Astrocyte (in vitro differentiated cells and primary cell): ENCODE results near the gene LRRC37B. TPM values are rescaled to one million over a fixed set of nuclear protein-coding genes. Genes with fewer than 3 reads are reported as not detected.
A peak's percentile ranks its signal among the peaks of the same experiment; 100 is the strongest.
"Not testable (repeated sequence)": the region's sequence is repeated elsewhere in the genome, so short reads cannot be mapped to it uniquely, and the experiment has no call there.

ENCODE experiments used
- DNase-seq: peaks from one replicate; pipeline ENCODE4 v3.0.0-alpha.2; 2010; ENCODE audit warnings: low read depth
- FAIRE-seq: peaks from 2 replicates; lab custom pipeline; 2011; peaks lifted over from hg19 to GRCh38; lab: Jason Lieb, UNC
- H2AFZ ChIP-seq: 2 replicates; pipeline ENCODE4 v1.6.0; 2012; ENCODE audit warnings: low read depth, low read length, inconsistent platforms
- H3K27ac ChIP-seq: 2 replicates; pipeline ENCODE4 v1.5.1; 2011; ENCODE audit warnings: low read depth, low read length, inconsistent platforms
- H3K27me3 ChIP-seq: 2 replicates; pipeline ENCODE4 v1.6.0; 2011; ENCODE audit warnings: low read length, inconsistent platforms; ENCODE audit not compliant: insufficient read depth
- H3K36me3 ChIP-seq: 2 replicates; pipeline ENCODE4 v1.5.1; 2011; ENCODE audit warnings: low read length, inconsistent platforms; ENCODE audit not compliant: insufficient read depth
- H3K4me1 ChIP-seq: 2 replicates; pipeline ENCODE4 v1.5.1; 2011; ENCODE audit warnings: low read length, inconsistent platforms; ENCODE audit not compliant: insufficient read depth
- H3K4me2 ChIP-seq: 2 replicates; pipeline ENCODE4 v1.6.0; 2012; ENCODE audit warnings: low read length, inconsistent platforms
- H3K4me3 ChIP-seq: 2 replicates; pipeline ENCODE4 v1.5.1; 2011; ENCODE audit warnings: low read depth, mild to moderate bottlenecking, low read length, inconsistent platforms; ENCODE audit not compliant: insufficient read depth
- H3K79me2 ChIP-seq: 2 replicates; pipeline ENCODE4 v1.6.0; 2012; ENCODE audit warnings: mild to moderate bottlenecking, low read length, inconsistent platforms; ENCODE audit not compliant: insufficient read depth
- H3K9ac ChIP-seq: 2 replicates; pipeline ENCODE4 v1.6.0; 2012; ENCODE audit warnings: mild to moderate bottlenecking, low read length, inconsistent platforms
- H3K9me3 ChIP-seq: 2 replicates; pipeline ENCODE4 v1.5.1; 2012; ENCODE audit warnings: low read depth, mild to moderate bottlenecking, low read length, inconsistent platforms; ENCODE audit not compliant: insufficient read depth
- H4K20me1 ChIP-seq: 2 replicates; pipeline ENCODE4 v1.6.0; 2012; ENCODE audit warnings: low read length, inconsistent platforms; ENCODE audit not compliant: insufficient read depth
- H3K27ac Mint-ChIP-seq: one replicate; pipeline ENCODE4 v1.8.0; 2021; ENCODE audit warnings: mild to moderate bottlenecking, mixed read lengths; ENCODE audit not compliant: unreplicated experiment
- H3K27me3 Mint-ChIP-seq: one replicate; pipeline ENCODE4 v1.8.0; 2021; ENCODE audit warnings: low read depth, mixed read lengths; ENCODE audit not compliant: unreplicated experiment
- H3K36me3 Mint-ChIP-seq: one replicate; pipeline ENCODE4 v1.8.0; 2021; ENCODE audit warnings: low read depth, mixed read lengths; ENCODE audit not compliant: unreplicated experiment
- H3K4me1 Mint-ChIP-seq: one replicate; pipeline ENCODE4 v1.8.0; 2021; ENCODE audit warnings: low read depth, mixed read lengths; ENCODE audit not compliant: unreplicated experiment
- H3K4me3 Mint-ChIP-seq: one replicate; pipeline ENCODE4 v1.8.0; 2021; ENCODE audit warnings: mild to moderate bottlenecking, moderate library complexity, mixed read lengths; ENCODE audit not compliant: unreplicated experiment
- H3K9me3 Mint-ChIP-seq: one replicate; pipeline ENCODE4 v1.8.0; 2021; ENCODE audit warnings: mild to moderate bottlenecking, mixed read lengths; ENCODE audit not compliant: unreplicated experiment
- total RNA-seq: library from RNA; stranded (reverse); gene quantifications from 2 replicates; pipeline ENCODE4 v1.2.1, GENCODE V29; 2021

LRRC37B gene
- total RNA-seq, 1 donor from 2014 or later = 10.3 TPM

- DNase-seq, H2AFZ ChIP-seq, H3K4me3 Mint-ChIP-seq: not testable (repeated sequence)
Measured at GRCh38 chr17:32060695-32061094, 53.5 kb downstream of the LRRC37B start.

GRCh38 chr17:32061840-32062239, 54.7 kb downstream of the LRRC37B start:
- not testable (repeated sequence) for FAIRE-seq, H3K27me3 ChIP-seq, H3K36me3 Mint-ChIP-seq, DNase-seq, H3K9ac ChIP-seq, H3K27me3 Mint-ChIP-seq, H3K4me1 Mint-ChIP-seq, H3K9me3 Mint-ChIP-seq, H3K79me2 ChIP-seq, H3K27ac Mint-ChIP-seq, H4K20me1 ChIP-seq, H2AFZ ChIP-seq, H3K36me3 ChIP-seq, H3K4me3 ChIP-seq, H3K27ac ChIP-seq, H3K4me3 Mint-ChIP-seq, H3K4me1 ChIP-seq, H3K4me2 ChIP-seq, H3K9me3 ChIP-seq

More at GRCh38 chr17:32060695-32061094, 53.5 kb downstream of the LRRC37B start:
- H3K36me3 Mint-ChIP-seq, H3K9me3 Mint-ChIP-seq, H3K4me1 Mint-ChIP-seq, H3K27me3 ChIP-seq, FAIRE-seq, H3K9ac ChIP-seq, H3K9me3 ChIP-seq, H3K4me3 ChIP-seq, H3K4me2 ChIP-seq, H3K4me1 ChIP-seq, H3K27me3 Mint-ChIP-seq, H4K20me1 ChIP-seq, H3K27ac ChIP-seq, H3K79me2 ChIP-seq, H3K27ac Mint-ChIP-seq, H3K36me3 ChIP-seq: not testable (repeated sequence)

- not testable (repeated sequence) for H4K20me1 ChIP-seq, DNase-seq, H3K27me3 Mint-ChIP-seq, H3K36me3 Mint-ChIP-seq, H3K4me1 ChIP-seq, H3K4me2 ChIP-seq, H3K27ac Mint-ChIP-seq, H3K9me3 ChIP-seq, H3K9me3 Mint-ChIP-seq, H3K27me3 ChIP-seq, H3K36me3 ChIP-seq, H3K9ac ChIP-seq, H3K4me3 ChIP-seq, H2AFZ ChIP-seq, FAIRE-seq, H3K4me1 Mint-ChIP-seq, H3K27ac ChIP-seq, H3K79me2 ChIP-seq, H3K4me3 Mint-ChIP-seq
Measured at GRCh38 chr17:32064091-32064490, 56.9 kb downstream of the LRRC37B start.

GRCh38 chr17:32066123-32066680, 59.0 kb downstream of the LRRC37B start:
- FAIRE-seq, H3K36me3 ChIP-seq, H3K9ac ChIP-seq, H3K4me3 Mint-ChIP-seq, H3K79me2 ChIP-seq, H4K20me1 ChIP-seq, H3K9me3 ChIP-seq, H3K4me2 ChIP-seq, H3K27ac ChIP-seq, H3K36me3 Mint-ChIP-seq, H3K27ac Mint-ChIP-seq, H3K4me1 Mint-ChIP-seq, H2AFZ ChIP-seq, H3K4me1 ChIP-seq, DNase-seq, H3K27me3 Mint-ChIP-seq, H3K9me3 Mint-ChIP-seq, H3K4me3 ChIP-seq, H3K27me3 ChIP-seq: not testable (repeated sequence)

GRCh38 chr17:32066863-32067642, 59.9 kb downstream of the LRRC37B start:
- not testable (repeated sequence) for H2AFZ ChIP-seq, H3K27ac ChIP-seq, H3K27ac Mint-ChIP-seq, DNase-seq, H3K9me3 Mint-ChIP-seq, H3K4me1 ChIP-seq, H3K9me3 ChIP-seq, H3K27me3 Mint-ChIP-seq, H3K36me3 Mint-ChIP-seq, H3K4me3 ChIP-seq, H3K4me1 Mint-ChIP-seq, H3K36me3 ChIP-seq, FAIRE-seq, H3K27me3 ChIP-seq, H3K79me2 ChIP-seq, H4K20me1 ChIP-seq, H3K4me3 Mint-ChIP-seq, H3K9ac ChIP-seq
- H3K4me2 ChIP-seq = peak overlapping the region; percentile 36

GRCh38 chr17:32069067-32069466, 61.9 kb downstream of the LRRC37B start:
- H3K36me3 ChIP-seq, H3K4me3 Mint-ChIP-seq, H3K9me3 Mint-ChIP-seq, H3K27ac Mint-ChIP-seq, H3K9ac ChIP-seq, H3K4me1 Mint-ChIP-seq, FAIRE-seq, H3K27me3 Mint-ChIP-seq, H3K4me3 ChIP-seq, H3K27me3 ChIP-seq, H3K4me2 ChIP-seq, H3K9me3 ChIP-seq, H3K27ac ChIP-seq, H3K79me2 ChIP-seq, DNase-seq, H2AFZ ChIP-seq, H3K36me3 Mint-ChIP-seq, H3K4me1 ChIP-seq, H4K20me1 ChIP-seq: not testable (repeated sequence)
